Right lobe of liver (tissue), 6 donors: ENCODE data around the gene APLF. TPM values are rescaled to one million over a fixed set of nuclear protein-coding genes. Genes with fewer than 3 reads are reported as not detected.
"Not testable (repeated sequence)": the region's sequence is repeated elsewhere in the genome, so short reads cannot be mapped to it uniquely, and the experiment has no call there.

ENCODE experiments used
- ATAC-seq, 4 donors: fragments of 200-7000 bp; cut with Tn5 transposase; one replicate each; pipeline ENCODE4 v1.9.1; 2020; ENCODE audit warnings: mild to moderate bottlenecking in 4 of 4, moderate library complexity in 4 of 4
- DNase-seq, 3 donors: peaks; one replicate each; pipeline ENCODE4 v3.0.0-alpha.2; 2020
- H3K27ac ChIP-seq, 3 donors: fragments of 200-600 bp; one replicate each; pipeline ENCODE4 v1.8.0; 2022
- H3K27me3 ChIP-seq, 2 donors: fragments of 200-600 bp; one replicate each; pipeline ENCODE4 v1.8.0; 2022
- H3K36me3 ChIP-seq, 4 donors: fragments of 200-600 bp; sonication (generic) in 1 of 4; one replicate each; pipeline versions ENCODE4 v1.5.1 to v1.8.0; 2017 to 2022; ENCODE audit warnings: control low read depth in 1 of 4
- H3K4me1 ChIP-seq, 4 donors: fragments of 200-600 bp; sonication (generic) in 1 of 4; one replicate each; pipeline versions ENCODE4 v1.5.1 to v1.8.0; 2017 to 2022; ENCODE audit warnings: control low read depth in 1 of 4
- H3K4me3 ChIP-seq, 3 donors: fragments of 200-600 bp; one replicate each; pipeline ENCODE4 v1.8.0; 2022
- H3K9me3 ChIP-seq, 4 donors: fragments of 200-600 bp; sonication (generic) in 1 of 4; one replicate each; pipeline versions ENCODE4 v1.5.1 to v1.8.0; 2017 to 2022; ENCODE audit warnings: control low read depth in 1 of 4
- POLR2A ChIP-seq: fragments of 450-650 bp; IDR thresholded peaks from one replicate; pipeline ENCODE4 v1.6.1; 2017; ENCODE audit warnings: antibody characterized with exemption, mild to moderate bottlenecking
- WGBS: methylation state at CpG from one replicate; pipeline ENCODE4 v1.1.6; 2018; ENCODE audit warnings: low coverage, low lambda C conversion rate; ENCODE audit not compliant: insufficient coverage; ENCODE audit errors: missing lambda C conversion rate; 5-methylcytosine and 5-hydroxymethylcytosine counted together
- intact Hi-C, 2 donors: fragments of 100-400 bp; cut with DNase I; formaldehyde crosslinking; loops; one replicate each; pipeline versions ENCODE4 v1.11.2 to v1.14.1; 2022
- total RNA-seq, 6 experiments: library from RNA; depleted of rRNA in 2 of 6; stranded (reverse); fragments of >200 nt in 2 of 6; fragmentation: NEBNext Ultra II Directional in 3 of 6; extraction: Animal tissue kit (Norgen Biotek cat#: 25700) in 3 of 6; gene quantifications; one replicate each; pipeline versions ENCODE4 v1.1.0 to v1.2.4, GENCODE V29; 2016 to 2023
- TF ChIP-seq, protein P1 (sequence below), 4 donors: fragments of 200-600 bp in 3 of 4; fragments of 450-650 bp in 1 of 4; IDR thresholded peaks; one replicate each; pipeline versions ENCODE4 v1.5.1 to v1.8.0; 2016 to 2022; ENCODE audit warnings: antibody characterized with exemption in 4 of 4, mild to moderate bottlenecking in 2 of 4
- donor health status: DM: no; HTN: yes; CAD: no.
- donor health status: DM: no; HTN: no; CAD: no.
- donor health status: DM: no; HTN: no; CAD: no.
- donor health status: DM: no; HTN: yes; CAD: no.
- donor health status: DM: no; HTN: yes; CAD: no.

The APLF gene
- total RNA-seq, 6 experiments from 2014 or later, result 1.3 to 2.3 (median 1.9) TPM

DNA sequence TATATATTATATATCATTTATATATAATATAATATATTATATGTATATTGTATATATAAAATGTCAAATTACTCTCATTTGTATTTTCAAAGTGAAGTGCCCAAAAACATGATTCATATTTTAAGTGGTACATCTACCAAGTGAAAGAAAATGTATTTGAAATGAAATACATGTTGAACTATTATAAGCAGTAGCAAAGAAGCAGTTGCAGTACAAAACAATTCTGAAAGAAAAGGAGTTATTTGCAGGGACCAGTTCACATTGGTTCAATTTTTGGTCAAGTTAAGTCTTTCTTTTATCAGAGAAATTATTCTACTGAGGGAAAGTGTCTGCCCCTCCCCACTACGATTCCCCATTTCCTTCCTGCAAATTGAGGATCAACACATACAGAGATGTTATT is 51.9 kb downstream of the APLF start:
- 85% methylated on average over 1 of the region's 1 CpG for WGBS
- Histone ChIP-seq H3K27me3 (no peaks in the 10 kb centered on the region), H3K36me3 (no peaks in the 10 kb centered on the region), H3K9me3 (no peaks in the 10 kb centered on the region), H3K4me1 (peaks cover 0 to 10% (median 4%) of the 10 kb centered on the region in 4 donors), H3K4me3 (no peak overlapping the region), H3K27ac (no peak overlapping the region)
- ATAC-seq (no peak), DNase-seq (no peak)
- intact Hi-C loops, result no loop called here
- TF ChIP-seq, protein P1, sequence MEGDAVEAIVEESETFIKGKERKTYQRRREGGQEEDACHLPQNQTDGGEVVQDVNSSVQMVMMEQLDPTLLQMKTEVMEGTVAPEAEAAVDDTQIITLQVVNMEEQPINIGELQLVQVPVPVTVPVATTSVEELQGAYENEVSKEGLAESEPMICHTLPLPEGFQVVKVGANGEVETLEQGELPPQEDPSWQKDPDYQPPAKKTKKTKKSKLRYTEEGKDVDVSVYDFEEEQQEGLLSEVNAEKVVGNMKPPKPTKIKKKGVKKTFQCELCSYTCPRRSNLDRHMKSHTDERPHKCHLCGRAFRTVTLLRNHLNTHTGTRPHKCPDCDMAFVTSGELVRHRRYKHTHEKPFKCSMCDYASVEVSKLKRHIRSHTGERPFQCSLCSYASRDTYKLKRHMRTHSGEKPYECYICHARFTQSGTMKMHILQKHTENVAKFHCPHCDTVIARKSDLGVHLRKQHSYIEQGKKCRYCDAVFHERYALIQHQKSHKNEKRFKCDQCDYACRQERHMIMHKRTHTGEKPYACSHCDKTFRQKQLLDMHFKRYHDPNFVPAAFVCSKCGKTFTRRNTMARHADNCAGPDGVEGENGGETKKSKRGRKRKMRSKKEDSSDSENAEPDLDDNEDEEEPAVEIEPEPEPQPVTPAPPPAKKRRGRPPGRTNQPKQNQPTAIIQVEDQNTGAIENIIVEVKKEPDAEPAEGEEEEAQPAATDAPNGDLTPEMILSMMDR (IDR thresholded peaks at IDR 0.05), result no peak
- TF ChIP-seq POLR2A, result no peak

DNA sequence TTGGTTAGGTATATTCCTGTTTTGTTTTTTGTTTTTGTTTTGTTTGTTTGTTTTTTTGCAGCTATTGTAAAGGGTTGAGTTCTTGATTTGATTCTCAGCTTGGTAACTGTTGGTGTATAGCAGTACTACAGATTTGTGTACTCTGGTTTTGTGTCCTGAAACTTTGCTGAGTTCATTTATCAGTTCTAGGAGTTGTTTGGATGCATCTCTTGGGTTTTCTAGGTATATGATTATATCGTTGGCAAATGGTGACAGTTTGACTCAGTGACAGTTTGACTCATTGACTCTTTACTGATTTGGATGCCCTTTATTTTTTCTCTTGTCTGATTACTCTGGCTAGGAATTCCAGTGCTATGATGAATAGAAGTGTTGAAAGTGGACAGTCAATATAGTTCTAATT is 53.7 kb downstream of the APLF start:
- Histone ChIP-seq H3K27me3 (no peaks in the 10 kb centered on the region), H3K4me3 (no peak overlapping the region), H3K27ac (no peak overlapping the region), H3K36me3 (no peaks in the 10 kb centered on the region), H3K4me1 (no peaks in the 10 kb centered on the region), H3K9me3 (no peaks in the 10 kb centered on the region)
- 77% methylated on average over 1 of the region's 1 CpG for WGBS
- no peak for ATAC-seq
- intact Hi-C loops, result no loop called here
- no peak for DNase-seq
- TF ChIP-seq, protein P1 (IDR thresholded peaks at IDR 0.05), result no peak
- TF ChIP-seq POLR2A, result no peak

DNA sequence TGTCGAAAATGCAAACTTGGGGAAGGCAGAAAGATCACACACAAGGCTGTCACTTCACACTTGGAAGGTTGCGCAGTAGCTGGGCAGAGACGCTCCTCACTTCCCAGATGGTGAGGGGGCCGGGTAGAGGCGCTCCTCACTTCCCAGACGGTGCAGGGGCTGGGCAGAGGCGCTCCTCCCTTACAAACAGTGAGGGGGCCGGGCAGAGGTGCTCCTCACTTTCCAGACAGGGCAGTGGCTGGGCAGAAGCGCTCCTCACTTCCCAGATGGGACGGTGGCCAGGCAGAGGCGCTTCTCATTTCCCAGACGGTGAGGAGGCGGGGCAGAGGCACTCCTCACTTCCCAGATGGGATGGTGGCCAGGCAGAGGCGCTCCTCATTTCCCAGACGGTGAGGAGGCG is 59.6 kb downstream of the APLF start:
- WGBS, result 100% methylated on average over 1 of the region's 16 CpGs
- H3K36me3 ChIP-seq, intact Hi-C loops, H3K4me3 ChIP-seq, H3K9me3 ChIP-seq, DNase-seq, H3K27me3 ChIP-seq, ATAC-seq, H3K4me1 ChIP-seq, H3K27ac ChIP-seq: not testable (repeated sequence)

DNA sequence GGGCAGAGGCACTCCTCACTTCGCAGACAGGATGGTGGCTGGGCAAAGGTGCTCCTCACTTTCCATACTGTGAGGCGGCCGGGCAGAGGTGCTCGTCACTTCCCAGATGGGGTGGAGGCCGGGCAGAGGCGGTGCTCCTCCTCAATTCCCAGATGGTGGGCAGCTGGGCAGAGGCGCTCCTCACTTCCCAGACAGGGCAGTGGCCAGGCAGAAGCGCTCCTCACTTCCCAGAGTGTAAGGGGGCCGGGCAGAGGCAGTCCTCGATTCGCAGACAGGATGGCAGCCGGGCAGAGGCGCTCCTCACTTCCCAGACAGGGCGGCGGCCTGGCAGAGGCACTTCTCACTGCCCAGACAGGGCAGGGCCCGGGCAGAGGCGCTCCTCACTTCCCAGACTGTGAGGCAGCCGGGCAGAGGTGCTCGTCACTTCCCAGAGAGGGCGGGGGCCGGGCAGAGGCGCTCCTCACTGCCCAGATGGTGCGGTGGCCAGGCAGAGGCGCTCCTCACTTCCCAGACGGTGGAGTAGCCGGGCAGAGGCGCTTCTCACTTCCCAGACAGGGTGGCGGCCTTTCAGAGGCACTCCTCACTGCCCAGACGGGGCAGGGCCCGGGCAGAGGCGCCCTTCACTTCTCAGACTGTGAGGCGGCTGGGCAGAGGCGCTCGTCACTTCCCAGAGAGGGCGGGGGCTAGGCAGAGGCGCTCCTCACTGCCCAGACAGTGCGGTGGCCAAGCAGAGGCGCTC is 60.1 kb downstream of the APLF start:
- H3K27ac ChIP-seq, H3K4me1 ChIP-seq, intact Hi-C loops, H3K36me3 ChIP-seq, H3K9me3 ChIP-seq, H3K27me3 ChIP-seq, ATAC-seq, H3K4me3 ChIP-seq: not testable (repeated sequence)
- WGBS, result no CpG with 5 or more reads among the region's 38 CpGs
- DNase-seq, result peak in 1 of 3 donors; percentile 17

DNA sequence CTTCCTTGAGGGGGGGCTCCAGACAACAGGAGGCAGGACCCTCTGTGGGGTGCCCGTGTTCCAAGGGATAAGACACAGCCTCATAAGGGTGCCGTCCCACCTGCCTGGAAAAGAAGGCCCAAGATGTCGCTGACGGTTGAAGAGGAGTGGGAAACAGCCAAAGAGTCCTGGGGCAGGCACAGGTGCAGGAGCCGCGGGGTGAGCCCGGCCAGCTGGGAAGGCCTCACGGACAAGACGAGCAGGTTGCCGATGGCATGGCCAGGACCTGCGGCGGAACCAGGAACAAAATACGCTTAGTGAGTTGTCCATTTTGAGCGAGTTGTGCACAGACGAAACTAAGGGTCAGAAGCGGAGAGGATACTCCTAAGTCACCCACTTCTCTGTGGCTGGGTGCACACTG is 61.8 kb downstream of the APLF start:
- H3K9me3 ChIP-seq, intact Hi-C loops, H3K4me3 ChIP-seq, H3K36me3 ChIP-seq, ATAC-seq, H3K4me1 ChIP-seq, H3K27ac ChIP-seq, H3K27me3 ChIP-seq, DNase-seq: not testable (repeated sequence)
- 99% methylated on average over 13 of the region's 16 CpGs for WGBS

DNA sequence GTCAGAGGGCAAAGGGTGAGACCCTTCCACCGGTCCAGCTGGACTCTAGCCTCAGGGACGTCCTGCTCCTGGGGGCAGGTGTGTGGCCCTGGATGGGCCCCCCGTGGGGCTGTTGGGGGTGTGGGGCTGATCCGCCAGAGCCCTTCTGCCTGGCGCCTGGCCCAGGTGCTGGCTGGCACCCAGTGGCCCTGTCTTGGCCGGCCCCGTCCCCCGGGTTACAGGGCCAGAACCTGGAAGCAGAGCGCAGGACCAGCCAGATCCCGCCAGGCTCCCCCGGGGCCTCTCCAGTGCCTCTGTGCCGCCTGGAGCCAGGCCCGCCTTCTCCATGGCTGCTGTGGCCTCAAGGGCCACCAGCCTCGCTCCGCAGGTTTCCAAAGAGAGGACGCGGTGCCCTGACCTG is 62.3 kb downstream of the APLF start:
- H3K9me3 ChIP-seq, H3K27ac ChIP-seq, H3K27me3 ChIP-seq, H3K36me3 ChIP-seq, intact Hi-C loops, DNase-seq, H3K4me3 ChIP-seq, H3K4me1 ChIP-seq, ATAC-seq: not testable (repeated sequence)
- WGBS, result no CpG with 5 or more reads among the region's 17 CpGs
